HepG2 (cell line): ENCODE data around the gene TM4SF18. TPM values are rescaled to one million over a fixed set of nuclear protein-coding genes. Genes with fewer than 3 reads are reported as not detected.
A peak's percentile ranks its signal among the peaks of the same experiment; 100 is the strongest.

Experiments used
- ATF1 ChIP-seq: IDR thresholded peaks from 2 replicates; pipeline ENCODE4 v1.6.1; 2016; ENCODE audit warnings: mild to moderate bottlenecking, control low read depth
- CHD4 ChIP-seq: fragments of 200-600 bp; sonication (generic); IDR thresholded peaks from 2 replicates; pipeline ENCODE4 v1.7.0; 2017; ENCODE audit warnings: mild to moderate bottlenecking, low read length, borderline replicate concordance
- ELF4 ChIP-seq: sonication (generic); formaldehyde crosslinking; IDR thresholded peaks from 2 replicates; pipeline ENCODE4 v1.5.0; 2020; ENCODE audit warnings: missing genetic modification reagents, mild to moderate bottlenecking, moderate library complexity, borderline replicate concordance
- FOSL2 ChIP-seq: sonication (generic); formaldehyde crosslinking; IDR thresholded peaks from 2 replicates; pipeline ENCODE4 v1.4.0; 2020; ENCODE audit warnings: missing genetic modification reagents
- FOXC1 ChIP-seq: sonication (generic); formaldehyde crosslinking; IDR thresholded peaks from 2 replicates; pipeline ENCODE4 v1.8.0; 2022; ENCODE audit warnings: mild to moderate bottlenecking, missing genetic modification reagents, borderline replicate concordance
- KAT2B ChIP-seq: fragments of 150-350 bp; IDR thresholded peaks from 2 replicates; pipeline ENCODE4 v1.6.1; 2014; ENCODE audit warnings: low read depth, low read length, borderline replicate concordance
- MEIS1 ChIP-seq: sonication (generic); formaldehyde crosslinking; IDR thresholded peaks from 2 replicates; pipeline ENCODE4 v1.9.0; 2021; ENCODE audit warnings: mild to moderate bottlenecking, missing genetic modification reagents, moderate library complexity, borderline replicate concordance
- PAX8 ChIP-seq: sonication (generic); formaldehyde crosslinking; IDR thresholded peaks from 2 replicates; pipeline ENCODE4 v1.8.0; 2022; ENCODE audit warnings: mild to moderate bottlenecking, missing genetic modification reagents, borderline replicate concordance
- SALL1 ChIP-seq: sonication (generic); formaldehyde crosslinking; IDR thresholded peaks from 2 replicates; pipeline ENCODE4 v1.8.0; 2022; ENCODE audit warnings: mild to moderate bottlenecking, missing genetic modification reagents
- SNRNP70 ChIP-seq: fragments of 200-400 bp; formaldehyde crosslinking; IDR thresholded peaks from 2 replicates; pipeline ENCODE4 v1.6.1; 2017; ENCODE audit warnings: mild to moderate bottlenecking, low read depth, low read length, moderate library complexity
- TEAD2 ChIP-seq: sonication (generic); formaldehyde crosslinking; IDR thresholded peaks from 2 replicates; pipeline ENCODE4 v1.9.0; 2021; ENCODE audit warnings: missing genetic modification reagents
- ZNF18 ChIP-seq: sonication (generic); formaldehyde crosslinking; IDR thresholded peaks from 2 replicates; pipeline ENCODE4 v1.8.0; 2022; ENCODE audit warnings: mild to moderate bottlenecking, missing genetic modification reagents; ENCODE audit not compliant: insufficient replicate concordance
- ZNF331 ChIP-seq: sonication (generic); formaldehyde crosslinking; IDR thresholded peaks from 2 replicates; pipeline ENCODE4 v1.4.0; 2020; ENCODE audit warnings: missing genetic modification reagents
- ZNF790 ChIP-seq: sonication (generic); formaldehyde crosslinking; IDR thresholded peaks from 2 replicates; pipeline ENCODE4 v1.8.0; 2022; ENCODE audit warnings: missing genetic modification reagents, mild to moderate bottlenecking, borderline replicate concordance
- polyA plus RNA-seq, 8 experiments: library from polyadenylated mRNA; depleted of rRNA in 3 of 8; stranded (reverse) in 7 of 8; unstranded in 1 of 8; fragments of >200 nt; fragmentation: Illumina TruSeq in 4 of 8; extraction: Trizol in 4 of 8; gene quantifications; 2 replicates each; pipeline versions ENCODE4 v1.2.1 to v1.2.3, GENCODE V29; 2011 to 2016; ENCODE audit warnings: low read depth in 4 of 8, missing spikeins in 1 of 8, mixed read lengths in 1 of 8; ENCODE audit not compliant: insufficient read depth in 1 of 8
- total RNA-seq, 5 experiments: library from RNA; depleted of rRNA; stranded (reverse); fragments of >200 nt; fragmentation: Illumina TruSeq; extraction: Trizol; gene quantifications; 2 replicates each; pipeline ENCODE4 v1.2.3, GENCODE V29; 2016; ENCODE audit warnings: low read depth in 1 of 5
- TF ChIP-seq, protein P1 (sequence below): sonication (generic); formaldehyde crosslinking; IDR thresholded peaks from 2 replicates; pipeline ENCODE4 v1.4.0; 2020; ENCODE audit warnings: missing genetic modification reagents
- TF ChIP-seq, protein P2 (sequence below), 2 experiments: fragments of 450-650 bp in 1 of 2; sonication (generic) in 1 of 2; formaldehyde crosslinking; IDR thresholded peaks; 2 replicates each; pipeline versions ENCODE4 v1.5.0 to v1.8.0; 2020 to 2022; ENCODE audit warnings: mild to moderate bottlenecking in 1 of 2, missing genetic modification reagents in 1 of 2
- TF ChIP-seq, protein P3 (sequence below): sonication (generic); formaldehyde crosslinking; IDR thresholded peaks from 2 replicates; pipeline ENCODE4 v1.8.1; 2023; ENCODE audit warnings: missing genetic modification reagents, mild to moderate bottlenecking, borderline replicate concordance
- TF ChIP-seq, protein P4 (sequence below): sonication (generic); formaldehyde crosslinking; IDR thresholded peaks from 2 replicates; pipeline ENCODE4 v1.4.0; 2020; ENCODE audit warnings: low read depth, missing genetic modification reagents
- TF ChIP-seq, protein P5 (sequence below): sonication (generic); formaldehyde crosslinking; IDR thresholded peaks from 2 replicates; pipeline ENCODE4 v1.4.0; 2020; ENCODE audit warnings: low read depth, mild to moderate bottlenecking, missing genetic modification reagents

Gene TM4SF18
- total and polyA plus RNA-seq, 2 of the 13 experiments (the other 11 are each of a cell fraction or from before 2014, with no cell fraction given) = 0.15 TPM; not detected in 1

DNA sequence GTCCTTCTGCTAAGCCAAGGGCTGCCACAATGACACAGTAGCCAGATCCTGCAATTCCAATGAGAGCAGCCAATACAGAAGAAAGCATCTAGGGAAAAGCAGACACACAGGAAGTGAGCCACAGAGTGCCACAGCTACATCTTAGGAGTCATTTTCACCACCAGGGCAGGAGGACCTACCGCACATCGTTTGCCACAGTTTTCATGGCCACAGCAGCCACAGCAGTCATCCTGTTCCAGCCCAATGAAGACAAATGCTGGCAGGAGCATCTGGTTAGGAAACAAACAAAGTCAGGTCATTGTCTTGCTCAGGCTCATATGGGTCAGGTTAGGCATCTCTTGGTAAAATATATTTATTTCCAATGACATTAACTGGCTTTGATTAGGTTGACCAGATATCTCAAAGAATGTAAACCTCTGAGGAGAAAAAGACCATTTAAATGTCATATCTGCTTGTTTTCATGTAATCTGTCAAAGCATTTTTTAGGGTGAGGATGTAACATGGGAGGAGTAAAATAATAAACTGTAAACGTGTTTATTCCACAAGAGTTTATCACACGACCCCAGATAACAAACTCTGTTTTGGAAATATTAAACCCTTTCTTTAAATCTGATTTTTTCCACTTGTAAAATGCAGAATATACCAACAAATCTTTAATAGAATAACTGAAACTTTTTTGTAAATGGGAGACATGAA lies 42.2 kb upstream of the TM4SF18 start (continued):
- TF ChIP-seq PAX8 (CRISPR knock-in tag) = no peak
- no peak for TF ChIP-seq MEIS1 (CRISPR knock-in tag)
- no peak for TF ChIP-seq ZNF331
- TF ChIP-seq, protein P1, sequence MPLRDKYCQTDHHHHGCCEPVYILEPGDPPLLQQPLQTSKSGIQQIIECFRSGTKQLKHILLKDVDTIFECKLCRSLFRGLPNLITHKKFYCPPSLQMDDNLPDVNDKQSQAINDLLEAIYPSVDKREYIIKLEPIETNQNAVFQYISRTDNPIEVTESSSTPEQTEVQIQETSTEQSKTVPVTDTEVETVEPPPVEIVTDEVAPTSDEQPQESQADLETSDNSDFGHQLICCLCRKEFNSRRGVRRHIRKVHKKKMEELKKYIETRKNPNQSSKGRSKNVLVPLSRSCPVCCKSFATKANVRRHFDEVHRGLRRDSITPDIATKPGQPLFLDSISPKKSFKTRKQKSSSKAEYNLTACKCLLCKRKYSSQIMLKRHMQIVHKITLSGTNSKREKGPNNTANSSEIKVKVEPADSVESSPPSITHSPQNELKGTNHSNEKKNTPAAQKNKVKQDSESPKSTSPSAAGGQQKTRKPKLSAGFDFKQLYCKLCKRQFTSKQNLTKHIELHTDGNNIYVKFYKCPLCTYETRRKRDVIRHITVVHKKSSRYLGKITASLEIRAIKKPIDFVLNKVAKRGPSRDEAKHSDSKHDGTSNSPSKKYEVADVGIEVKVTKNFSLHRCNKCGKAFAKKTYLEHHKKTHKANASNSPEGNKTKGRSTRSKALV (CRISPR knock-in tag) = 0 out of 2 replicates have a peak, but pooled peaks have one; percentile 29
- TF ChIP-seq ZNF790 = no peak
- no peak for TF ChIP-seq TEAD2 (CRISPR knock-in tag)
- TF ChIP-seq, protein P2, sequence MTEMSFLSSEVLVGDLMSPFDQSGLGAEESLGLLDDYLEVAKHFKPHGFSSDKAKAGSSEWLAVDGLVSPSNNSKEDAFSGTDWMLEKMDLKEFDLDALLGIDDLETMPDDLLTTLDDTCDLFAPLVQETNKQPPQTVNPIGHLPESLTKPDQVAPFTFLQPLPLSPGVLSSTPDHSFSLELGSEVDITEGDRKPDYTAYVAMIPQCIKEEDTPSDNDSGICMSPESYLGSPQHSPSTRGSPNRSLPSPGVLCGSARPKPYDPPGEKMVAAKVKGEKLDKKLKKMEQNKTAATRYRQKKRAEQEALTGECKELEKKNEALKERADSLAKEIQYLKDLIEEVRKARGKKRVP (CRISPR knock-in tag; IDR thresholded peaks at IDR 0.05) = no peak
- TF ChIP-seq ELF4 (CRISPR knock-in tag) = 0 out of 2 replicates have a peak, but pooled peaks have one; percentile 35
- TF ChIP-seq FOSL2 = no peak; the same call in 1 of the 2 replicates
- no peak for TF ChIP-seq ATF1 (CRISPR knock-in tag)
- TF ChIP-seq, protein P3, sequence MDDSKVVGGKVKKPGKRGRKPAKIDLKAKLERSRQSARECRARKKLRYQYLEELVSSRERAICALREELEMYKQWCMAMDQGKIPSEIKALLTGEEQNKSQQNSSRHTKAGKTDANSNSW = no peak
- TF ChIP-seq CHD4 = no peak
- no peak for TF ChIP-seq SNRNP70
- TF ChIP-seq, protein P4, sequence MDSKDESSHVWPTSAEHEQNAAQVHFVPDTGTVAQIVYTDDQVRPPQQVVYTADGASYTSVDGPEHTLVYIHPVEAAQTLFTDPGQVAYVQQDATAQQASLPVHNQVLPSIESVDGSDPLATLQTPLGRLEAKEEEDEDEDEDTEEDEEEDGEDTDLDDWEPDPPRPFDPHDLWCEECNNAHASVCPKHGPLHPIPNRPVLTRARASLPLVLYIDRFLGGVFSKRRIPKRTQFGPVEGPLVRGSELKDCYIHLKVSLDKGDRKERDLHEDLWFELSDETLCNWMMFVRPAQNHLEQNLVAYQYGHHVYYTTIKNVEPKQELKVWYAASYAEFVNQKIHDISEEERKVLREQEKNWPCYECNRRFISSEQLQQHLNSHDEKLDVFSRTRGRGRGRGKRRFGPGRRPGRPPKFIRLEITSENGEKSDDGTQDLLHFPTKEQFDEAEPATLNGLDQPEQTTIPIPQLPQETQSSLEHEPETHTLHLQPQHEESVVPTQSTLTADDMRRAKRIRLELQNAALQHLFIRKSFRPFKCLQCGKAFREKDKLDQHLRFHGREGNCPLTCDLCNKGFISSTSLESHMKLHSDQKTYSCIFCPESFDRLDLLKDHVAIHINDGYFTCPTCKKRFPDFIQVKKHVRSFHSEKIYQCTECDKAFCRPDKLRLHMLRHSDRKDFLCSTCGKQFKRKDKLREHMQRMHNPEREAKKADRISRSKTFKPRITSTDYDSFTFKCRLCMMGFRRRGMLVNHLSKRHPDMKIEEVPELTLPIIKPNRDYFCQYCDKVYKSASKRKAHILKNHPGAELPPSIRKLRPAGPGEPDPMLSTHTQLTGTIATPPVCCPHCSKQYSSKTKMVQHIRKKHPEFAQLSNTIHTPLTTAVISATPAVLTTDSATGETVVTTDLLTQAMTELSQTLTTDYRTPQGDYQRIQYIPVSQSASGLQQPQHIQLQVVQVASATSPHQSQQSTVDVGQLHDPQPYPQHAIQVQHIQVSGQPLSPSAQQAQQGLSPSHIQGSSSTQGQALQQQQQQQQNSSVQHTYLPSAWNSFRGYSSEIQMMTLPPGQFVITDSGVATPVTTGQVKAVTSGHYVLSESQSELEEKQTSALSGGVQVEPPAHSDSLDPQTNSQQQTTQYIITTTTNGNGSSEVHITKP (CRISPR knock-in tag) = no peak
- TF ChIP-seq FOXC1 = no peak
- no peak for TF ChIP-seq KAT2B
- TF ChIP-seq, protein P5, sequence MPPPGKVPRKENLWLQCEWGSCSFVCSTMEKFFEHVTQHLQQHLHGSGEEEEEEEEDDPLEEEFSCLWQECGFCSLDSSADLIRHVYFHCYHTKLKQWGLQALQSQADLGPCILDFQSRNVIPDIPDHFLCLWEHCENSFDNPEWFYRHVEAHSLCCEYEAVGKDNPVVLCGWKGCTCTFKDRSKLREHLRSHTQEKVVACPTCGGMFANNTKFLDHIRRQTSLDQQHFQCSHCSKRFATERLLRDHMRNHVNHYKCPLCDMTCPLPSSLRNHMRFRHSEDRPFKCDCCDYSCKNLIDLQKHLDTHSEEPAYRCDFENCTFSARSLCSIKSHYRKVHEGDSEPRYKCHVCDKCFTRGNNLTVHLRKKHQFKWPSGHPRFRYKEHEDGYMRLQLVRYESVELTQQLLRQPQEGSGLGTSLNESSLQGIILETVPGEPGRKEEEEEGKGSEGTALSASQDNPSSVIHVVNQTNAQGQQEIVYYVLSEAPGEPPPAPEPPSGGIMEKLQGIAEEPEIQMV = no peak
- TF ChIP-seq ZNF18 (CRISPR knock-in tag) = no peak
- TF ChIP-seq SALL1 (CRISPR knock-in tag) = no peak; the same call in 1 of the 2 replicates
